GM23338 (cell line): ENCODE measurements around the gene SNRPA1. TPM values are rescaled to one million over a fixed set of nuclear protein-coding genes. Genes with fewer than 3 reads are reported as not detected.

Experiments
- ATAC-seq: fragments of 200-7000 bp; cut with Tn5 transposase; 3 replicates; pipeline ENCODE4 v1.9.1; 2020
- DNase-seq: peaks from one replicate; pipeline ENCODE4 v3.0.0-alpha.2; 2015; ENCODE audit warnings: low spot score
- H2AFZ ChIP-seq: fragments of 200-600 bp; sonication (generic); 2 replicates; pipeline ENCODE4 v1.8.0; 2016; ENCODE audit warnings: antibody characterized with exemption, mild to moderate bottlenecking, moderate library complexity
- H3F3A ChIP-seq: fragments of 200-600 bp; sonication (generic); replicated peaks from 2 replicates; pipeline ENCODE4 v1.8.0; 2017; ENCODE audit warnings: antibody characterized with exemption, mixed run types, low read depth
- H3K27ac ChIP-seq: fragments of 200-600 bp; sonication (generic); 2 replicates; pipeline ENCODE4 v1.6.1; 2016; ENCODE audit warnings: low read depth
- H3K27me3 ChIP-seq: fragments of 200-600 bp; sonication (generic); 2 replicates; pipeline ENCODE4 v1.8.0; 2016; ENCODE audit warnings: mild to moderate bottlenecking, mixed run types, moderate library complexity; ENCODE audit not compliant: insufficient read depth
- H3K36me3 ChIP-seq: fragments of 200-600 bp; sonication (generic); 2 replicates; pipeline ENCODE4 v1.8.0; 2016; ENCODE audit warnings: mild to moderate bottlenecking; ENCODE audit not compliant: insufficient read depth
- H3K4me1 ChIP-seq: fragments of 200-600 bp; sonication (generic); 2 replicates; pipeline ENCODE4 v1.8.0; 2016; ENCODE audit warnings: mild to moderate bottlenecking, moderate library complexity; ENCODE audit not compliant: insufficient read depth
- H3K4me2 ChIP-seq: fragments of 200-600 bp; sonication (generic); 2 replicates; pipeline ENCODE4 v1.7.1; 2017; ENCODE audit warnings: mixed run types
- H3K4me3 ChIP-seq: fragments of 200-600 bp; sonication (generic); 2 replicates; pipeline ENCODE4 v1.6.1; 2016; ENCODE audit warnings: mixed run types
- H3K79me2 ChIP-seq: fragments of 200-600 bp; sonication (generic); replicated peaks from 2 replicates; pipeline ENCODE4 v1.8.0; 2017; ENCODE audit warnings: mild to moderate bottlenecking; ENCODE audit not compliant: insufficient read depth
- H3K9me2 ChIP-seq: fragments of 200-600 bp; sonication (generic); 2 replicates; pipeline ENCODE4 v1.8.0; 2017; ENCODE audit not compliant: insufficient read depth
- H4K20me1 ChIP-seq: fragments of 200-600 bp; sonication (generic); replicated peaks from 2 replicates; pipeline ENCODE4 v1.8.0; 2017; ENCODE audit warnings: mild to moderate bottlenecking; ENCODE audit not compliant: insufficient read depth
- H3K27ac Mint-ChIP-seq: 2 replicates; pipeline ENCODE4 v1.8.0; 2020; ENCODE audit warnings: inconsistent platforms, mild to moderate bottlenecking, moderate library complexity, mixed read lengths
- H3K27me3 Mint-ChIP-seq: 3 replicates; pipeline ENCODE4 v1.8.0; 2022; ENCODE audit warnings: low read depth, mild to moderate bottlenecking, moderate library complexity, mixed read lengths, inconsistent platforms; ENCODE audit not compliant: insufficient read depth, poor library complexity
- H3K36me3 Mint-ChIP-seq: 3 replicates; pipeline ENCODE4 v1.8.0; 2021; ENCODE audit warnings: low read depth, mild to moderate bottlenecking, inconsistent platforms, moderate library complexity, mixed read lengths
- H3K4me1 Mint-ChIP-seq: 3 replicates; pipeline ENCODE4 v1.8.0; 2020; ENCODE audit warnings: mild to moderate bottlenecking, inconsistent platforms, mixed read lengths
- H3K4me3 Mint-ChIP-seq: 3 replicates; pipeline ENCODE4 v1.8.0; 2021; ENCODE audit warnings: moderate library complexity, mild to moderate bottlenecking, inconsistent platforms, mixed read lengths
- H3K9me3 Mint-ChIP-seq: 3 replicates; pipeline ENCODE4 v1.8.0; 2020; ENCODE audit warnings: moderate library complexity, mild to moderate bottlenecking, inconsistent platforms, mixed read lengths
- EZH2phosphoT487 ChIP-seq: fragments of 200-600 bp; sonication (generic); IDR thresholded peaks from one replicate; pipeline ENCODE4 v1.8.1; 2018; ENCODE audit warnings: antibody characterized with exemption; ENCODE audit not compliant: unreplicated experiment
- JUNB ChIP-seq: IDR thresholded peaks from one replicate; pipeline ENCODE4 v1.6.1; 2016; ENCODE audit warnings: antibody characterized with exemption; ENCODE audit not compliant: unreplicated experiment
- NANOG ChIP-seq: IDR thresholded peaks from 2 replicates; pipeline ENCODE4 v1.6.1; 2016; ENCODE audit warnings: antibody characterized with exemption, borderline replicate concordance
- ZNF114 ChIP-seq: fragments of 250-450 bp; sonication (Bioruptor Pico); IDR thresholded peaks from 2 replicates; pipeline ENCODE4 v1.5.0; 2020; ENCODE audit warnings: mild to moderate bottlenecking, moderate library complexity
- polyA plus RNA-seq: library from polyadenylated mRNA; unstranded; fragments of >200 nt; fragmentation: Nextera tagmentation; extraction: Ambion mirVana; gene quantifications from 2 replicates; pipeline ENCODE4 v1.2.1, GENCODE V29; 2016
- total RNA-seq: library from RNA; depleted of rRNA; stranded (reverse); fragments of >200 nt; shearing (Covaris generic); gene quantifications from 2 replicates; pipeline ENCODE4 v1.2.3, GENCODE V29; 2014
- TF ChIP-seq, protein P1 (sequence below): fragments of 250-450 bp; sonication (Bioruptor Pico); IDR thresholded peaks from 2 replicates; pipeline ENCODE4 v1.5.0; 2020; ENCODE audit warnings: mild to moderate bottlenecking, moderate library complexity
- TF ChIP-seq, protein P2 (sequence below), 2 experiments: fragments of 200-600 bp in 1 of 2; sonication (generic) in 1 of 2; conservative IDR thresholded peaks; 2 replicates each; pipeline versions ENCODE4 v1.5.1 to v1.6.1; 2016 to 2017; ENCODE audit warnings: antibody characterized with exemption in 2 of 2, low read depth in 2 of 2, mild to moderate bottlenecking in 2 of 2, moderate library complexity in 1 of 2

Gene SNRPA1
- total and polyA plus RNA-seq, 2 experiments from 2014 or later: 170 to 361 TPM

DNA sequence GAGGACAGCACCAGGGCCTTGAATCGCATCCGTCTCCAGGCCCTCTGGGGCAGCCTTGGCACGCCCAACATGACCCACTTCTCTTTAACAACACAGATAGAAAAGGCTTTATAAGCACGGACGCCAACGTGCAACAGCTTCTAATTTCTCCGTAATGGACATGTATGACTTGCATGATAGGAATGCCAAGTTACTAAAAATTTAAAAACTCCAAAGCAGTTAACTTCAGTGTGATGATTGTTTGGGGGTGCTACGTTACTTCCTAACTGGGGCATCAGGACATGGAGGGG is 30.9 kb upstream of the SNRPA1 start (continued):
- TF ChIP-seq, protein P1, sequence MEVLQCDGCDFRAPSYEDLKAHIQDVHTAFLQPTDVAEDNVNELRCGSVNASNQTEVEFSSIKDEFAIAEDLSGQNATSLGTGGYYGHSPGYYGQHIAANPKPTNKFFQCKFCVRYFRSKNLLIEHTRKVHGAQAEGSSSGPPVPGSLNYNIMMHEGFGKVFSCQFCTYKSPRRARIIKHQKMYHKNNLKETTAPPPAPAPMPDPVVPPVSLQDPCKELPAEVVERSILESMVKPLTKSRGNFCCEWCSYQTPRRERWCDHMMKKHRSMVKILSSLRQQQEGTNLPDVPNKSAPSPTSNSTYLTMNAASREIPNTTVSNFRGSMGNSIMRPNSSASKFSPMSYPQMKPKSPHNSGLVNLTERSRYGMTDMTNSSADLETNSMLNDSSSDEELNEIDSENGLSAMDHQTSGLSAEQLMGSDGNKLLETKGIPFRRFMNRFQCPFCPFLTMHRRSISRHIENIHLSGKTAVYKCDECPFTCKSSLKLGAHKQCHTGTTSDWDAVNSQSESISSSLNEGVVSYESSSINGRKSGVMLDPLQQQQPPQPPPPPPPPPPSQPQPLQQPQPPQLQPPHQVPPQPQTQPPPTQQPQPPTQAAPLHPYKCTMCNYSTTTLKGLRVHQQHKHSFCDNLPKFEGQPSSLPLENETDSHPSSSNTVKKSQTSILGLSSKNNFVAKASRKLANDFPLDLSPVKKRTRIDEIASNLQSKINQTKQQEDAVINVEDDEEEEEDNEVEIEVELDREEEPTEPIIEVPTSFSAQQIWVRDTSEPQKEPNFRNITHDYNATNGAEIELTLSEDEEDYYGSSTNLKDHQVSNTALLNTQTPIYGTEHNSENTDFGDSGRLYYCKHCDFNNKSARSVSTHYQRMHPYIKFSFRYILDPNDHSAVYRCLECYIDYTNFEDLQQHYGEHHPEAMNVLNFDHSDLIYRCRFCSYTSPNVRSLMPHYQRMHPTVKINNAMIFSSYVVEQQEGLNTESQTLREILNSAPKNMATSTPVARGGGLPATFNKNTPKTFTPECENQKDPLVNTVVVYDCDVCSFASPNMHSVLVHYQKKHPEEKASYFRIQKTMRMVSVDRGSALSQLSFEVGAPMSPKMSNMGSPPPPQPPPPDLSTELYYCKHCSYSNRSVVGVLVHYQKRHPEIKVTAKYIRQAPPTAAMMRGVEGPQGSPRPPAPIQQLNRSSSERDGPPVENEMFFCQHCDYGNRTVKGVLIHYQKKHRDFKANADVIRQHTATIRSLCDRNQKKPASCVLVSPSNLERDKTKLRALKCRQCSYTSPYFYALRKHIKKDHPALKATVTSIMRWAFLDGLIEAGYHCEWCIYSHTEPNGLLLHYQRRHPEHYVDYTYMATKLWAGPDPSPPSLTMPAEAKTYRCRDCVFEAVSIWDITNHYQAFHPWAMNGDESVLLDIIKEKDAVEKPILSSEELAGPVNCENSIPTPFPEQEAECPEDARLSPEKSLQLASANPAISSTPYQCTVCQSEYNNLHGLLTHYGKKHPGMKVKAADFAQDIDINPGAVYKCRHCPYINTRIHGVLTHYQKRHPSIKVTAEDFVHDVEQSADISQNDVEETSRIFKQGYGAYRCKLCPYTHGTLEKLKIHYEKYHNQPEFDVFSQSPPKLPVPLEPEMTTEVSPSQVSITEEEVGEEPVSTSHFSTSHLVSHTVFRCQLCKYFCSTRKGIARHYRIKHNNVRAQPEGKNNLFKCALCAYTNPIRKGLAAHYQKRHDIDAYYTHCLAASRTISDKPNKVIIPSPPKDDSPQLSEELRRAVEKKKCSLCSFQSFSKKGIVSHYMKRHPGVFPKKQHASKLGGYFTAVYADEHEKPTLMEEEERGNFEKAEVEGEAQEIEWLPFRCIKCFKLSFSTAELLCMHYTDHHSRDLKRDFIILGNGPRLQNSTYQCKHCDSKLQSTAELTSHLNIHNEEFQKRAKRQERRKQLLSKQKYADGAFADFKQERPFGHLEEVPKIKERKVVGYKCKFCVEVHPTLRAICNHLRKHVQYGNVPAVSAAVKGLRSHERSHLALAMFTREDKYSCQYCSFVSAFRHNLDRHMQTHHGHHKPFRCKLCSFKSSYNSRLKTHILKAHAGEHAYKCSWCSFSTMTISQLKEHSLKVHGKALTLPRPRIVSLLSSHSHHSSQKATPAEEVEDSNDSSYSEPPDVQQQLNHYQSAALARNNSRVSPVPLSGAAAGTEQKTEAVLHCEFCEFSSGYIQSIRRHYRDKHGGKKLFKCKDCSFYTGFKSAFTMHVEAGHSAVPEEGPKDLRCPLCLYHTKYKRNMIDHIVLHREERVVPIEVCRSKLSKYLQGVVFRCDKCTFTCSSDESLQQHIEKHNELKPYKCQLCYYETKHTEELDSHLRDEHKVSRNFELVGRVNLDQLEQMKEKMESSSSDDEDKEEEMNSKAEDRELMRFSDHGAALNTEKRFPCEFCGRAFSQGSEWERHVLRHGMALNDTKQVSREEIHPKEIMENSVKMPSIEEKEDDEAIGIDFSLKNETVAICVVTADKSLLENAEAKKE (CRISPR knock-in tag): no peak
- TF ChIP-seq ZNF114: no peak
- TF ChIP-seq, protein P2, sequence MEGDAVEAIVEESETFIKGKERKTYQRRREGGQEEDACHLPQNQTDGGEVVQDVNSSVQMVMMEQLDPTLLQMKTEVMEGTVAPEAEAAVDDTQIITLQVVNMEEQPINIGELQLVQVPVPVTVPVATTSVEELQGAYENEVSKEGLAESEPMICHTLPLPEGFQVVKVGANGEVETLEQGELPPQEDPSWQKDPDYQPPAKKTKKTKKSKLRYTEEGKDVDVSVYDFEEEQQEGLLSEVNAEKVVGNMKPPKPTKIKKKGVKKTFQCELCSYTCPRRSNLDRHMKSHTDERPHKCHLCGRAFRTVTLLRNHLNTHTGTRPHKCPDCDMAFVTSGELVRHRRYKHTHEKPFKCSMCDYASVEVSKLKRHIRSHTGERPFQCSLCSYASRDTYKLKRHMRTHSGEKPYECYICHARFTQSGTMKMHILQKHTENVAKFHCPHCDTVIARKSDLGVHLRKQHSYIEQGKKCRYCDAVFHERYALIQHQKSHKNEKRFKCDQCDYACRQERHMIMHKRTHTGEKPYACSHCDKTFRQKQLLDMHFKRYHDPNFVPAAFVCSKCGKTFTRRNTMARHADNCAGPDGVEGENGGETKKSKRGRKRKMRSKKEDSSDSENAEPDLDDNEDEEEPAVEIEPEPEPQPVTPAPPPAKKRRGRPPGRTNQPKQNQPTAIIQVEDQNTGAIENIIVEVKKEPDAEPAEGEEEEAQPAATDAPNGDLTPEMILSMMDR (conservative IDR thresholded peaks at IDR 0.05; ENCODE audit: low read depth in 2 of 2): no peak

DNA sequence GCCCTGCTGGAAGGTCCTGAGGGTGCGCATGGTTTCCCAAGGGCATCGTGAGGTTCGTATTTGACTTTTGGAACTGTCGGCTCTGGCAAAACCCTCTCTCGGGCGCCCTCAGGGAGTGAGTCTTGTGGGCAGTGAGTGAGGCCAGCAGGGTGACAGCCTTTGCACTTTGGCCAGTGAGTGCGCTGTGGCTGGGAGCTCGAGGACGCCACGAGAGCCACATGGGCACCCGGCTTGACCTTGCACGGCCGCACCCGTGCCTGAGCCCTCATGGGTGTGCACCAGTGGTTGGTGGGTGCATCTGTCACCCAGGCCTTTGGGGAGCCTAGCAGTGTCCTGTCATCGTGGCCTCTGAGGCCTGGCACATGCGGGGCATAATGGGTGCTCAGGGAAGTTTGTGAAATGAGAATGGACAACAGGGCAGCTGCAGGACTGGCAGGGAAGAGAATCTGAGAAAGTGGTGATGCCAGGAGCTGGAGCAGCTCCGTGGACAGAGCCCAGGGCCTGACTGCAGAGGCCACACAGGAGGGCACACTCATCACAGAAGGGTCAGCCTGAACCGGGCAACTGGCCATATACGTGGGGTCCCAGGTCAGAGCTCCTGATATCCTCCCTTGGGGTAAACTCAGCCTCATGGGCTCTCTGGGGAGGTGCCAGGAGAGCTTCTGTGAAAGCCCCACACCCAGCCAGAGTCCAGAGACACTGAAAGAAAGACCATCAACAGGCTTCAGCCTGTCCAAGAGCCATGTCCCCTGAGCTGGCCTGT is 30.4 kb upstream of the SNRPA1 start:
- Mint-ChIP-seq H3K4me1 (peaks cover 6% of the 10 kb centered on the region; the same call in 2 of the 3 replicates), H3K27me3 (peaks cover 16% of the 10 kb centered on the region)
- TF ChIP-seq JUNB: no peak
- TF ChIP-seq NANOG: no peak
- TF ChIP-seq EZH2phosphoT487: no peak
- TF ChIP-seq, protein P1 (CRISPR knock-in tag): no peak

More for the DNA sequence above, 30.4 kb upstream of the SNRPA1 start:
- H3K9me2 ChIP-seq: no peaks in the 10 kb centered on the region
- H3K4me3 Mint-ChIP-seq: no peak overlapping the region
- ATAC-seq (no peak), DNase-seq (no peak)
- no peaks in the 10 kb centered on the region for H3K4me1 ChIP-seq
- H3K36me3 ChIP-seq: no peaks in the 10 kb centered on the region
- no peak overlapping the region for H3K27ac Mint-ChIP-seq
- no peaks in the 10 kb centered on the region; the same call in 1 of the 3 replicates for H3K9me3 Mint-ChIP-seq
- no peak overlapping the region for H3K4me3 ChIP-seq
- H3K27me3 ChIP-seq: no peaks in the 10 kb centered on the region
- H3F3A ChIP-seq: no peaks in the 10 kb centered on the region
- no peaks in the 10 kb centered on the region for H3K79me2 ChIP-seq
- H3K27ac ChIP-seq: no peak overlapping the region
- no peaks in the 10 kb centered on the region for H4K20me1 ChIP-seq
- H3K4me2 ChIP-seq: no peak overlapping the region
- H3K36me3 Mint-ChIP-seq: no peaks in the 10 kb centered on the region; the same call in 2 of the 3 replicates
- no peak overlapping the region for H2AFZ ChIP-seq
